ENCODE results near the gene KRIT1.

Gene KRIT1

DNA sequence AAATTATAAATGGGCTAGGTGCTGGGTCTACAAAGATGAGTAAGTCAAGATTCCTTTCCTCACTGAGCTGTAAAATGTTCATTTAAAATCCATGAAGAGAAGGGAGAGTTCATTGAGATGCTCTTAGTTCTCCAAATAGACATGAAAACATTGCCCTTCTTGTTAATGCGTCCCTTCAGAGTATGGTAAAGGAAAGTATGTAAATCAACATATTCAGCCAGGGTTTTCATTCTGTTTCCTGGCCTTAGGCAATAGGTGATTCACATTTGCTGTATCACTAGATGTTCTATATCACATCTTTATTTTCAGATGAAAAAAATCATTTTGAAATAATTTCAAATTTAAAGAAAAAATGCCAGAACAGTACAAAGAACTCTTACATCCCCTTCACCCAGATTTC is 5.5 kb upstream of the KRIT1 start:
- in situ Hi-C loops (cut with MboI; ENCODE audit: low pct_unique_long_range_greater_than_20kb, low sequenced_read_pairs, unreplicated experiment) = no loop called here
- no peak for DNase-seq (ENCODE audit: low spot score)
- TF ChIP-seq CTCF (IDR thresholded peaks at IDR 0.05; ENCODE audit: extremely low read depth, insufficient read depth, missing control alignments) = no peak

- in situ Hi-C loops (cut with MboI; ENCODE audit: low pct_unique_long_range_greater_than_20kb, low sequenced_read_pairs, unreplicated experiment) = no loop called here
- DNase-seq (ENCODE audit: low spot score) = no peak
- no peak for TF ChIP-seq CTCF (IDR thresholded peaks at IDR 0.05; ENCODE audit: extremely low read depth, insufficient read depth, missing control alignments)
Measured at GRCh38 chr7:92250603-92251002, 4.9 kb upstream of the KRIT1 start.

DNA sequence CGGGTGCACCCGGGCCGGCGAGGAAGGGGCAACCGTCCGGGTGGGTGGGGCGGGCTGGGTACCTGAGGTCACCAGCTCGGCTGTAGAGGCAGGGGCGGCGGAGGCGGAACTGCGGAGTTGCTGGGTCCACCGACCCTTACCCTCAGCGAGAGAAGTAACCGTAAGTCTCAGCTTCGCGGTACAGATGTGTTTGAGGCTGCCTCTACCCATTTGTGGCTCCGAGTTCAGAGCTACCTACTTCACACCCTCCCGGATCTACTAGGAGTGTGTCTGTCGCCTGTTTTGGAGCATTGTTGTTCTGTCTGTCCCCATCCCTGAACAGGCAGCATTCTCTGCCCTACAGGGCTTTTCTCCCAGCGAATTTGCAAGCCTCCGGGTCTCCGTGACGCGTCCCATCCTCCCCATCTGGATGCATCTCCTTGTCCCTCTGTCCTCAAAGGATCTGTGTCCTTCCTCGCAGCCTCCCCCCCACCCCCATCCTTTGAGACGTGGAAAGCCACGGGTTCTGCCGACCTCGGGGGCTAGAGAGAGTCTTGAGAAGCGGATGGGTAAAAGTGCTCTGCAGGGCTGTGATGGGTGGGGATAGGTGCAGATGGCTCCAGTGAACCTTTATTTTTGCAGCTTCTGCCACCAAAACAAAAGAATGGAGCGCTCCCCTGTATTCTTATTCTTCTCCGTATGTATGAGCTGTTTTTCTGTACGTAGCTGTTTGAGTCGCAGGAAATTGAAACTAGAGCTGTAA is 817 bp upstream of the KRIT1 start:
- TF ChIP-seq CTCF (IDR thresholded peaks at IDR 0.05; ENCODE audit: extremely low read depth, insufficient read depth, missing control alignments) = no peak
- in situ Hi-C loops (cut with MboI; ENCODE audit: low pct_unique_long_range_greater_than_20kb, low sequenced_read_pairs, unreplicated experiment) = no loop called here
- peak; percentile 59 for DNase-seq (ENCODE audit: low spot score)

DNA sequence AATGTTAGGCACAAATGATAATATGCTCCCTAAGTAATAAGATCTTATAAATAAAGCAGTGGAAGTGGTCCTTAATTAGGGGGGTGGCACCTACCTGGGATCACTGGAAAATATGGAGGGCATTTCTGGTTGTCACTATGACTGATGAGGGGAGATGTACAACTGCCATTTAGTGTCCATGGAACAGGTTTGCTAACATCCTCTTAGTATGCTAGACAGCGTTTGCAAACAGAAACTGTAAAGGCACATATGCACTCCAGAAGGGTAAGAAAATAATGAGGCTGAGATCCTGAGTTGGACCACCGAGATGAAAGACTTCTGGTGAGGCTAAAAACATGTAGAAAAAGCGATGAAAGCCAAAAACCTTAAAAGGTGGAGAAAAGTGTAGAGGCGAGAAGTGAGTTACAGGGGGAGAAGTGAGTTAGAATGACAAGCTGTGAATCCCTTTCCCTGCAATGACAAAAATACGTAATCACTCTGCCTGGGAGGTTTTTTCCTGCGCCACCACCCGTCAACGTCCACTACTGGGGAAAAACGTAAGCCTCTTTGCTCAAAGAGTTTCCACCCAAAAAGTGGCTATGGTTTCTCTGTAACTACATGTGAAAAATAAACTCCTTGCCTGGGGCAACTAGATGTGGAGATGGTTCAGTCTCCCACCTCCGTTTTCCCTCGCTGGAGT is 767 bp downstream of the KRIT1 start:
- DNase-seq (ENCODE audit: low spot score) = no peak
- no peak for TF ChIP-seq CTCF (IDR thresholded peaks at IDR 0.05; ENCODE audit: extremely low read depth, insufficient read depth, missing control alignments)
- in situ Hi-C loops (cut with MboI; ENCODE audit: low pct_unique_long_range_greater_than_20kb, low sequenced_read_pairs, unreplicated experiment) = no loop called here

- TF ChIP-seq CTCF (IDR thresholded peaks at IDR 0.05; ENCODE audit: extremely low read depth, insufficient read depth, missing control alignments) = no peak
- in situ Hi-C loops (cut with MboI; ENCODE audit: low pct_unique_long_range_greater_than_20kb, low sequenced_read_pairs, unreplicated experiment) = no loop called here
Measured at GRCh38 chr7:92242972-92243371, 2.7 kb downstream of the KRIT1 start.

DNA sequence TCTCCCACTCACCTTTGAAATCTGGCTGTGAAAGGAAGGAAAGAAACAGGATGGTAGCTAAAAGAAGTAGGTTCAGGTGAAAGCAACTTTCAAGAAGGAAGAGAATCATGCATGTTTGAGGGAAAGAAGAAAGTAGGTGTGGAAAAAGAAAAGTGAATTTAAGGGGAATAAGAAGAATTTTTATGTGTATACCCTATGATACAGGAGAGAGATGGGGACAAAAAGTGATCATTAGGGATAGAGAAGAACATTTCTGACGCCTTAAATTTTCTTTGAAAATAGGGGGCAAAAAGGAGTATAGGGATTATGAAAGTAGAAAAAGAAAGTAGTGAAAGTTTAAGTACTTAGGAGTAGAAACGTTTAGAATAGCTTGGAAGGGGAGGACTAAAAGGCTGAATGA is 15.2 kb downstream of the KRIT1 start:
- DNase-seq (ENCODE audit: low spot score) = no peak
- in situ Hi-C loops (cut with MboI; ENCODE audit: low pct_unique_long_range_greater_than_20kb, low sequenced_read_pairs, unreplicated experiment) = no loop called here
- no peak for TF ChIP-seq CTCF (IDR thresholded peaks at IDR 0.05; ENCODE audit: extremely low read depth, insufficient read depth, missing control alignments)

More at GRCh38 chr7:92242972-92243371, 2.7 kb downstream of the KRIT1 start:
- DNase-seq (ENCODE audit: low spot score) = no peak
